ENCODE measurements around the gene SLC25A39.
"Not testable (repeated sequence)": the region's sequence is repeated elsewhere in the genome, so short reads cannot be mapped to it uniquely, and the experiment has no call there.

Gene SLC25A39, protein sequence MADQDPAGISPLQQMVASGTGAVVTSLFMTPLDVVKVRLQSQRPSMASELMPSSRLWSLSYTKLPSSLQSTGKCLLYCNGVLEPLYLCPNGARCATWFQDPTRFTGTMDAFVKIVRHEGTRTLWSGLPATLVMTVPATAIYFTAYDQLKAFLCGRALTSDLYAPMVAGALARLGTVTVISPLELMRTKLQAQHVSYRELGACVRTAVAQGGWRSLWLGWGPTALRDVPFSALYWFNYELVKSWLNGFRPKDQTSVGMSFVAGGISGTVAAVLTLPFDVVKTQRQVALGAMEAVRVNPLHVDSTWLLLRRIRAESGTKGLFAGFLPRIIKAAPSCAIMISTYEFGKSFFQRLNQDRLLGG

GRCh38 chr17:44324571-44325275, at the start of gene SLC25A39:
Gene SLC25A39 (minus strand): TSS chr17:44324823. CDS start chr17:44323562, 1,261 bp downstream.
- no peak for DNase-seq (ENCODE audit: extremely low read depth, low read depth)
- TF ChIP-seq CTCF (IDR thresholded peaks at IDR 0.05; ENCODE audit: low read depth, low read length, missing control alignments): no peak
- peak within 1 kb of the TSS; percentile 98 for H3K4me3 ChIP-seq (replicated peaks; ENCODE audit: low read depth, low read length)

GRCh38 chr17:44372036-44372435, 47.4 kb upstream of the SLC25A39 start:
- TF ChIP-seq CTCF (IDR thresholded peaks at IDR 0.05; ENCODE audit: low read depth, low read length, missing control alignments): no peak
- no peak overlapping the region for H3K4me3 ChIP-seq (replicated peaks; ENCODE audit: low read depth, low read length)
- DNase-seq (ENCODE audit: extremely low read depth, low read depth): no peak

GRCh38 chr17:44369414-44370023, 44.9 kb upstream of the SLC25A39 start:
- DNase-seq (ENCODE audit: extremely low read depth, low read depth); H3K4me3 ChIP-seq (replicated peaks; ENCODE audit: low read depth, low read length): not testable (repeated sequence)

GRCh38 chr17:44368391-44369243, 44.0 kb upstream of the SLC25A39 start:
- H3K4me3 ChIP-seq (replicated peaks; ENCODE audit: low read depth, low read length); DNase-seq (ENCODE audit: extremely low read depth, low read depth): not testable (repeated sequence)

DNA sequence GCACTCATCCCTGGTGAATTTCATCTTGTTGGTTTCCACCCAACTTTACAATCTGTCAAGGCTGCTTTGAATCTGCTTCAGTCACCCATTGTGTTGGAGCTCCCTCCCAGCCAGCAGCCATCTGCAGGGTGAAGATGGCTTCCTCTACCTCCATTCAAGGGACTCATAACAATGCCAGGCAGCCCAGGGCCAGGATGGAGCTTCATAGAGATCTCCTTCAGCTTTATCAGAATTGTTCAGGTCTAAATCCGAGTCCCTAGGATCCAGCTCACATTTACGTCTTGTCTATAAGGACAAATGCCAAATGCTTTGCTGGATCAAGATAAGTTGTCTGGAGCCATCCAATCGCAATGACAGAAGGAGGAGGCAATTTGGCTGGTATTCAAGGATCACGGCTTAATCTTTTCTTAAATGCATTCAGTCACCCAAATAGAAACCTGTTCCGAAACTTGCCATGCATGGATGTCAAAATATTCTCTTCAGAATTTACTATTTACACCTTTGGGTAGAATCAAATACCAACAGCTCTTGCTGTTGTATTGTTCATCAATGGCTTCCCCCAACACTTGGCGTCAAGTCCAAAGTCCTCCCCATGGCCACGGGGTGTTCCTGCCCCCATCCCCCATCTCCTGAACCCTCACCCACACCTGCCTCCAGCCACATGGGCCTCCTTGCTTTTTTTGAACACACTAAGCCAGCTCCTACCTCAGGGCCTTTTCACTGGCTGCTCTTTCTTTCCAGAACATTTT, 42.8 kb upstream of the SLC25A39 start:
- DNase-seq (ENCODE audit: extremely low read depth, low read depth): no peak
- TF ChIP-seq CTCF (IDR thresholded peaks at IDR 0.05; ENCODE audit: low read depth, low read length, missing control alignments): no peak
- H3K4me3 ChIP-seq (replicated peaks; ENCODE audit: low read depth, low read length): no peak overlapping the region

DNA sequence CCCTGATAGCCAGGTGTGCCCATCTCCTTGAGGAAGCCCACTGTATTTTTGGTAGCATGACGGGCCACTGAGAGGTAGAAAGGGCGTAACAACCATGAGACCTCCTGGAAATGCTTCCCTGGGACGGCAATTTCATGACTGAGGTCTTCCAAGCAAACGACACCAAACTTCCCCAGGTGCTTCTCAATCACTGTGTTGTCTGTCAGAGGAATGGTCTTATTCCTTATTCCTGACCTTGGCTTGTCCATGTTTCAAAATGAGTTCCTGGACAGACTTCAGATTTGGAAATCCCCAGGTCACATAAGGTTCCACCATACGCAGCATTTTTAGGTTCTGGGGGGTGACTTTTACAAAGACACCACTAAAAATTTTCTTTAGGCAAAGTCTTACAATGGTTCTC, 40.4 kb upstream of the SLC25A39 start:
- not testable (repeated sequence) for DNase-seq (ENCODE audit: extremely low read depth, low read depth); H3K4me3 ChIP-seq (replicated peaks; ENCODE audit: low read depth, low read length)

- no peak for DNase-seq (ENCODE audit: extremely low read depth, low read depth)
- H3K4me3 ChIP-seq (replicated peaks; ENCODE audit: low read depth, low read length): peak within 1 kb of the TSS; percentile 61
- no peak for TF ChIP-seq CTCF (IDR thresholded peaks at IDR 0.05; ENCODE audit: low read depth, low read length, missing control alignments)
Measured at GRCh38 chr17:44363613-44364159, 39.1 kb upstream of the SLC25A39 start, which contains the start of gene FAM171A2. Gene FAM171A2 (minus strand): TSS chr17:44363853. CDS start chr17:44363714, 139 bp downstream.
